Activated naive CD4-positive, alpha-beta T cell treated with anti-CD3 and anti-CD28 coated beads, Interleukin-2, amount 50 U/mL, for 16 hours (primary cell): ENCODE measurements around the gene KRTAP10-12.
"Not testable (repeated sequence)": the region's sequence is repeated elsewhere in the genome, so short reads cannot be mapped to it uniquely, and the experiment has no call there.

ENCODE experiments used
- DNase-seq: peaks from one replicate; pipeline ENCODE4 v3.0.0-alpha.2; 2020

The KRTAP10-12 gene

GRCh38 chr21:44670642-44671432 lies 26.1 kb upstream of the KRTAP10-12 start:
- no peak for DNase-seq

GRCh38 chr21:44671911-44672310 lies 25.1 kb upstream of the KRTAP10-12 start:
- DNase-seq, result no peak

GRCh38 chr21:44677881-44678280 lies 19.1 kb upstream of the KRTAP10-12 start:
- no peak for DNase-seq

DNA sequence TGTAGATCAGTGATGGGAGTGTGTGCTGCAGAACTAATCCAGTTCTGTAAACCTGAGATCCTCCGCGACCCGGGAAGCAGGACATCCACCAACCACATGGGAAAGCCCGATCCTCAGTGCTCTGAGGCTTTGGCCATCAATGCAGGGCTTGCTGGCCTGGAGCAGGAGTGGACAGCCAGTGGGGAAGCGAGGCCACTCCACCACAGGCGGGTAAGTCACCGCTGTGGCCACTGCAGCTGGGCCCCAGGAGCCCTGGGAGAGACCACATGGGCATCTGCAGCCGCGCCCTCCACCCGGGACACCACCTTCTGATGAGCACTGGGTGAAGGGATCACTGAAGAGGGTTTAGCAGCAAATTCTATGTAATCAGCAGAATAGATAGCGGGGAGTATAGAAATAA lies 15.8 kb upstream of the KRTAP10-12 start:
- no peak for DNase-seq

DNA sequence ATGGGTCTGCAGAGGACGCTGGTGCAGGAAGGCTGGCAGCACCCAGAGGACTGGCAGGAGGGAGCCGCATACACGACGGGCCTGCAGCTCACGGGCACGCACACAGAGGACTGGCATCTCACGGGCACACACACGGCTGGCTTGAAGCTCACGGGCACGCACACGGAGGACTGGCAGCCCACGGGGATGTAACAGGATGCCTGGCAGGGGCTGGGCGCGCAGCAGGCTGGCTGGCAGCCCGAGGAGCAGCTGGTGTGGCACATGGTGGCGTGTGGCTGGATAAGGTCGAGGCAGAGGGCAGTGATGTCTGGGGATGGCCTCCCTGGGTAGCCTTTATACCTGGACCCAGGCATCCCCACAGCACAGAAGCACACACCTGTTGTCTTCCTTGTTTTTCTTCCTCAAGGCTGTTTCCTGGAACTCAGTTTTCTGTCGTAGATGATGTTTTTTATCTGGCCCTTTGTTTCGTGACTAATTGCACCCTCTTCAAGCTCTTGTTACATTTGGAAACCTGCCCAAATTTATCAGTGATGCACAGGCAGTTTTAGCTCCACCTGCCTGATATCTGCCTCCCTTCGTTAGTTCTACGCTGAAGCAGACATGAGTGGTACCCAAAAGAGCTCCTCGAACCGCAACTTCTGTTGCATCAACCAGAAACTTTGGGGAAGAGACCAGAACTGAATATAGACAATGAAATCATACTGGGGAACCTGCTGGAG lies 15.0 kb upstream of the KRTAP10-12 start, which contains the start of gene KRTAP12-1:
TSS of gene KRTAP12-1 (minus strand) at position 303 of the 719 bp plus-strand sequence. CDS start at position 263, 40 bp downstream.
- DNase-seq, result no peak

DNA sequence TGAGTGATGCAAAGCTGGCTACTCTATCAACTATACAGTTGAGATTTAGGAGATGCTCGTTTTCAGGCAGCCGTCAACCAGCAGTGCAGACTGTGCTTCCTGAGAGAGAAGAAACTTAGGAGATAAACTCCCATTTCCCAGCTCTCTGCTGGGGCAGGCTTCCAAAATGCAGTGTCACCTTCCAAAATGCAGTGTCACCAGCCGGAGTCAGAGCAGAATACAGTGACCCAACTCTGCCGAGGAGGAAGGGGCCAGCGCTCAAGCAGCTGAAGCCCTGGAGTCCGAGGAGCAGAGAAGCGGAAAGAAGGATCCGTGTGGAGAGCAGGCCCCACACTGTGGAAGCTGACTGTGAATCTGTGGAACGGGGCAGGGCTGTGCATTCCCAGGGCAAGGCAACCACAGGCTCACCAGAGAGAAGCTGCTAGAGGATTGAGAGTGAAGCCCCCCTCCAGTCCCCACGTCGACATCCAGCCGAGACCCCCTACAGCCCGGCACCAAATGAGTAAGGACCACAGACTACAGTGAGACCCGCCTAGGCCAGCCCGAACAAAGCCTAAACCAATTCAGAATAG lies 14.3 kb upstream of the KRTAP10-12 start:
- DNase-seq, result no peak

GRCh38 chr21:44684077-44684476 lies 12.9 kb upstream of the KRTAP10-12 start:
- DNase-seq, result no peak

- DNase-seq, result no peak
Measured at GRCh38 chr21:44684483-44684882, 12.5 kb upstream of the KRTAP10-12 start.

DNA sequence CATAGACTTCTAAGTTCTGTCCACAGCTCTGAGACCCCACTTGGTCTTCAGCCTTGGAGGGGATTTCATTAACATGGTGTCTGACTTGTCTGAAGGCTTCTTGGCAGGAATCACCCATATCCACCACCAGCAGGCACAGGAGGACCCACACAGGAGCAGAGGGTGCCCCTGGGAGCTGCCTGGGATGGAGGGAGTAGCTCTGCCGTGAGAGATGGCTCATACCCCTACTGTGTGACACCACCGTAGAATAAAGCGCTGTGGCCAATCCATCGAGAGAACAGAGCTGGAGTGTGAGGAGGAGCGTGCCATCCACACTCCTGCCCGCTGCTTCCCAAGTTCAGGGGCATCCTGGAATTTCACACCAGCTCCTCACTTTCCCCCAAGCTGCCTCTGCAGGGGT lies 11.9 kb upstream of the KRTAP10-12 start:
- not testable (repeated sequence) for DNase-seq

GRCh38 chr21:44686000-44686781 lies 10.8 kb upstream of the KRTAP10-12 start:
- no peak for DNase-seq

DNA sequence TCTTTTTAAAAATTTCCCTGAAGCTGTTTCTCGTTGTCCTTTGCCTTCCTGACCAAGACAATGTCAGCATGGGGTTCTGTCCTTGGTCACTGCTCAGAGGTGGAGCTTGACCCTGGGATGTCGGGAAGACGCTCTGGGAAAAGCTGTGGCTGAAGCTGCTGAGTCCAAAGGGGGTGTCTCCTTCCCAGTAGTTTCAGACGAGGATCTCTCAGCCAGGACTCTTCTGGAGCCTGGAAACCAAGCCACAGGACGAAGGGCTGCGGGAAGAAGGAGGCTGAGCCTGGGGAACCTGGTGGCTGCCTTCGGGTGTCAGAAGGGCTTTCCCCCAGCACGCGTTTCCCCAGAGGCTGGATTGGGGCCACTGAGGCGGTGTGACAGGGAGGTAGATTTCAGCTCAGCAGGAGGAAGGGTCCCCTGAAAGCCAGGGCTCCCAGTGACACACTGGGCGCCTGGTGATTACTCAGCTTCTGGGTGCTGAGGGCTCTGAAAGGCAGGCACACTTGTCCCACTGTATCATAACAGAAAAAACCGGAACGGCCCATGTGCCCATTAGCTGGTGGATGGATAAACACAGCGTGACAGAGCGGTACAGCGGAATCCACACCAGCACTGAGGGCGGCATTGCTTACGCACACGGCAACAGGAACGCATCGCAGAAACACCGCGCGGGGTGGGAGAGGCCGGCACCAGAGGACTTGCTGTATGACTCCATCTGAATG lies 10.0 kb upstream of the KRTAP10-12 start:
- no peak for DNase-seq

DNA sequence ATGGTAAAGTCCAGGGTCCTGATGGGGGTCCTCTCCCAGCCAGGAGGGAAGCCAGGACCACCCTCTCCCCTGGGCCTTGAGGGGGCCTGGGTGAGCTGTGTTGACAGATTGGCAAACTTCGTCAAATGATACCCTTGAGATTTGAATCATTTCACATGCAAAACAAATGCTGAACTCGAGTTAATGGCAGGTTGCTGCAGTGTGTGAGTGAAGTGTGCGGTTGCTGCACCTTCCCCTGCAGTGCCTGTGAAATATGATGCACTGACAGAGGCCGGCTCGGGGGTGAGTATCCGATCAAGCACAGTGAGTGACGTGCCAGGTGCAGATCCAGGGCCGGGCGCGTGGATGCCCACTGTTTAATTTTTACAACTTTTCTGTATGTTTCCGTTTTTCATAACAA lies 9.3 kb upstream of the KRTAP10-12 start:
- no peak for DNase-seq

- not testable (repeated sequence) for DNase-seq
Measured at GRCh38 chr21:44689740-44690139, 7.2 kb upstream of the KRTAP10-12 start.

GRCh38 chr21:44691686-44692085 lies 5.3 kb upstream of the KRTAP10-12 start:
- DNase-seq, result no peak

DNA sequence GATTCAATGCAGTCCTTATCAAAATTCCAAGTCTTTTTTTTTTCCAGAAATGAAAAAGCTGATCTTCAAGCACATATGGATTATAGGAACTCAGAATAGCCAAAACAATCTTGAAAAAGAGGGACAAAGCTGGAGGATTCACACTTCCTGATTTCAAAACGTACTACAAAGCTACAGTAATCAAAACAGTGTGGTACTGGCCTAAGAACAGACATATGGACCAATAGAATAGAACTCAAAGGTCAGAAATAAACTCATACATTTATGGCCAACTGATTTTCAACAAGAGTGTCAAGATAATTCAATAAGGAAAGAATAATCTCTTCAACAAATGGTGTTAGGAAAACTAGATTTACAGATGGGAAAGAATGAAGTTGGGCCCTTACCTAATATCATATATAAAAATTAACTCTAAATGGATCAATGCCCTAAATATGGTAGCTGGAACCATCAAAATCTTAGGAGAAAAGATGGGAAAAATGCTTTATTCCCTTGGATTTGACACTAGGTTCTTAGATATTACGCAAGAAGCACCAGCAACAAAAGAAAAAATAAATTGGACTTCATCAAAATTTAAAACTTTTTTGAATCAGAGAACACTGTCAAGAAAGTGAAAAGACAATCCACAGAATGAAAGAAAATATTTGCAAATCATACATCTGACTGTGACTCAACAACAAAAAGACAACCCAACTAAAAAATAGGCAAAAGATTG lies 4.0 kb upstream of the KRTAP10-12 start:
- DNase-seq, result no peak

DNA sequence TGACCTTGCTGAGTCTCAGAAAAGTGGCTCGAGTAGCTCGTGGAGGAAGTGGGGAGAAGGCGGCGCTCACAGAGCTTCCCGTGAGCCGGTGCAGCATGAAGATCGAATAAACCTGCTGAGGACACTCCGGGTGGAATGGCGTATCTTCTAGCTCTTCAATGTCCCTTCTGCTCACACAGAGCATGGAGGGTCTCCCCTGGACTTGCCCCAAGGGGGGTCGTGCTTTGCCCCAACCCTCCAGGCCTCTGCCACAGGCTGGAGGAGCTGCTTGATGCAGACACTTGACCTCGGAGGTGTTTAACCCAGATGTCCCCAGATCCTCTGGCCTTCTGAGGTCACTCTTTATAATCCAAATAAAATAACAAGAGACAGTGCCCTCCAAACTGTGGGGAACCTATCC lies 2.2 kb upstream of the KRTAP10-12 start:
- DNase-seq, result no peak

- DNase-seq, result no peak
Measured at GRCh38 chr21:44695184-44695583, 1.8 kb upstream of the KRTAP10-12 start.

- no peak for DNase-seq
Measured at GRCh38 chr21:44695641-44696040, 1.3 kb upstream of the KRTAP10-12 start.

DNA sequence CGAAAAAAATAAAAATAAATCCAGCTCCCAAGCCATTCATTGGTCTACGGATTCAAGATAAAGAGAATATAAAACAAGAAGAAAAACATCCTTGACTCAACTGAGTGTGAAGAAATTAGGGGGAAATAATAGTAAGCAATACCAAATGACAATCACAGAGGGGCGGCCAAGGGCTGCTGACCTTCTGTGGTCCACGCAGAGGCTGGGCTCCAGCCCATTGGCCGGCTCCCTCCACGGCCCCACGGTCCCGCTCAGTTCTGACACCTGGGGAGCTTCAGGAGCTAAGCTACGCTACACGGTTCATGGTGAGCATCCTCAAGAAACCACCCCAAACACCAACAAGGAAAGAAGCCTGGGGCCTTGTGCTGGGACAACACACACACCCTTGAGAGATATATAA lies 400 bp upstream of the KRTAP10-12 start:
- DNase-seq, result no peak

- DNase-seq, result no peak
Measured at GRCh38 chr21:44697811-44698734, 1.1 kb downstream of the KRTAP10-12 start.
